ENCODE results near the gene MUC5B. TPM values are rescaled to one million over a fixed set of nuclear protein-coding genes. Genes with fewer than 3 reads are reported as not detected.
"Not testable (repeated sequence)": the region's sequence is repeated elsewhere in the genome, so short reads cannot be mapped to it uniquely, and the experiment has no call there.

MUC5B gene
- total and polyA plus RNA-seq, 2 donors (not counting 1 experiment from before 2014, with no cell fraction given) = not detected

- no peaks in the 10 kb centered on the region for H3K79me2 ChIP-seq (ENCODE audit: control insufficient read depth, insufficient read depth, low read length)
These were observed 13.4 kb upstream of the MUC5B start for GRCh38 chr11:1209371-1210057.

DNA sequence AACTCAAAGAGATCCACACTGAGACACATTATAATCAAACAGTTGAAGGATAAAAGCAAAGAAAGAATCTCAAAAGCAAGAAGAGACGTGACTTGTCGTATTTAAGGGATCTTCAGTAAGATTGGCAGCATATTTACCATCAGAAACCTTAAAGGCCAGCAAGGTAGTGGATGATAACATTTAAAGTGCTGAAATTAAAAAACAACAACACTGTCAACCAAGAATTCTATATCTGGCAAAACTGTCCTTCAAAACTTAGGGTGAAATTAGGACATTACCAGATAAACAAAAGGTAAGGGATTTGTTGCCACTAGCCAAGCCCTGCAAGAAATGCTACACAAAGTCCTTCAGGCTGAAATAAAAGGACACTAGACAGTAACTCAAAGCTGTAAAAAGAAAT is 11.0 kb upstream of the MUC5B start:
- H3K4me2 ChIP-seq (ENCODE audit: extremely low read depth, insufficient read depth, low read length) = no peak overlapping the region
- no peaks in the 10 kb centered on the region for H3K27me3 ChIP-seq (ENCODE audit: control insufficient read depth, insufficient read depth, low read length)
- DNase-seq (ENCODE audit: low read depth in 2 of 2) = no peak
- TF ChIP-seq, protein P1, sequence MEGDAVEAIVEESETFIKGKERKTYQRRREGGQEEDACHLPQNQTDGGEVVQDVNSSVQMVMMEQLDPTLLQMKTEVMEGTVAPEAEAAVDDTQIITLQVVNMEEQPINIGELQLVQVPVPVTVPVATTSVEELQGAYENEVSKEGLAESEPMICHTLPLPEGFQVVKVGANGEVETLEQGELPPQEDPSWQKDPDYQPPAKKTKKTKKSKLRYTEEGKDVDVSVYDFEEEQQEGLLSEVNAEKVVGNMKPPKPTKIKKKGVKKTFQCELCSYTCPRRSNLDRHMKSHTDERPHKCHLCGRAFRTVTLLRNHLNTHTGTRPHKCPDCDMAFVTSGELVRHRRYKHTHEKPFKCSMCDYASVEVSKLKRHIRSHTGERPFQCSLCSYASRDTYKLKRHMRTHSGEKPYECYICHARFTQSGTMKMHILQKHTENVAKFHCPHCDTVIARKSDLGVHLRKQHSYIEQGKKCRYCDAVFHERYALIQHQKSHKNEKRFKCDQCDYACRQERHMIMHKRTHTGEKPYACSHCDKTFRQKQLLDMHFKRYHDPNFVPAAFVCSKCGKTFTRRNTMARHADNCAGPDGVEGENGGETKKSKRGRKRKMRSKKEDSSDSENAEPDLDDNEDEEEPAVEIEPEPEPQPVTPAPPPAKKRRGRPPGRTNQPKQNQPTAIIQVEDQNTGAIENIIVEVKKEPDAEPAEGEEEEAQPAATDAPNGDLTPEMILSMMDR (conservative IDR thresholded peaks at IDR 0.05 in 1 of 2, IDR thresholded peaks at IDR 0.05 in 1 of 2; ENCODE audit: low read depth in 1 of 2, low read length in 2 of 2) = no peak
- TF ChIP-seq EZH2 (IDR thresholded peaks at IDR 0.05; ENCODE audit: low read length, missing control alignments) = no peak
- H2AFZ ChIP-seq (ENCODE audit: low read length) = no peak overlapping the region
- H3K4me1 ChIP-seq (ENCODE audit: control insufficient read depth, extremely low read depth, insufficient read depth, low read length) = no peaks in the 10 kb centered on the region
- no peaks in the 10 kb centered on the region for H3K79me2 ChIP-seq (ENCODE audit: control insufficient read depth, insufficient read depth, low read length)
- H3K27ac ChIP-seq (ENCODE audit: insufficient read depth, low read length) = no peak overlapping the region
- no peaks in the 10 kb centered on the region for H4K20me1 ChIP-seq (ENCODE audit: control insufficient read depth, extremely low read depth, insufficient read depth, low read length)
- H3K9me3 ChIP-seq (ENCODE audit: control insufficient read depth, insufficient read depth, low read depth, low read length) = no peaks in the 10 kb centered on the region
- H3K9ac ChIP-seq (ENCODE audit: insufficient read depth, low read length) = no peak overlapping the region
- no peak overlapping the region for H3K4me3 ChIP-seq (replicated peaks in 1 of 4; ENCODE audit: control extremely low read depth in 1 of 4, insufficient read depth in 1 of 4, low read depth in 3 of 4, low read length in 4 of 4)
- no peaks in the 10 kb centered on the region for H3K36me3 ChIP-seq (ENCODE audit: control insufficient read depth, insufficient read depth, low read length)

More at GRCh38 chr11:1209371-1210057, 13.4 kb upstream of the MUC5B start:
- TF ChIP-seq, protein P1 (conservative IDR thresholded peaks at IDR 0.05 in 1 of 2, IDR thresholded peaks at IDR 0.05 in 1 of 2; ENCODE audit: low read depth in 1 of 2, low read length in 2 of 2) = no peak
- TF ChIP-seq EZH2 (IDR thresholded peaks at IDR 0.05; ENCODE audit: low read length, missing control alignments) = no peak
- Histone ChIP-seq H3K9me3 (ENCODE audit: control insufficient read depth, insufficient read depth, low read depth, low read length) (no peaks in the 10 kb centered on the region), H3K9ac (ENCODE audit: insufficient read depth, low read length) (no peak overlapping the region), H3K4me1 (ENCODE audit: control insufficient read depth, extremely low read depth, insufficient read depth, low read length) (no peaks in the 10 kb centered on the region), H2AFZ (ENCODE audit: low read length) (no peak overlapping the region), H3K27ac (ENCODE audit: insufficient read depth, low read length) (no peak overlapping the region), H3K4me3 (replicated peaks in 1 of 4; ENCODE audit: control extremely low read depth in 1 of 4, insufficient read depth in 1 of 4, low read depth in 3 of 4, low read length in 4 of 4) (no peak overlapping the region), H4K20me1 (ENCODE audit: control insufficient read depth, extremely low read depth, insufficient read depth, low read length) (no peaks in the 10 kb centered on the region), H3K27me3 (ENCODE audit: control insufficient read depth, insufficient read depth, low read length) (no peaks in the 10 kb centered on the region), H3K36me3 (ENCODE audit: control insufficient read depth, insufficient read depth, low read length) (no peaks in the 10 kb centered on the region), H3K4me2 (ENCODE audit: extremely low read depth, insufficient read depth, low read length) (no peak overlapping the region)
- no peak for DNase-seq (ENCODE audit: low read depth in 2 of 2)

DNA sequence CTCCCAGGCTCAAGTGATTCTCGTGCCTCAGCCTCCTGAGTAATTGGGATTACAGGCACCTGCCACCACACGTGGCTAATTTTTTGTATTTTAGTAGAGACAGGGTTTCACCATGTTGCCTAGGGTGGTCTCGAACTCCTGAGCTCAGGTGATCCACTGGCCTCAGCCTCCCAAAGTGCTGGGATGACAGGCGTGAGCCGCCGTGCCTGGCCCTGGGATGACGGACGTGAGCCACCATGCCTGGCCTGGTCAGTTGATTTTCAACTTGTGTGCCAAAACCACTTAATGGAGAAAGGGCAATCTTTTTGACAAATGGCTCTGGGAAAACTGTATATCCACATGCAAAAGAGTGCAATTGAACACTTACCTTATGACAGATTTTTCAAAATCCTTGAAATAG is 7.0 kb upstream of the MUC5B start:
- not testable (repeated sequence) for H3K4me1 ChIP-seq (ENCODE audit: control insufficient read depth, extremely low read depth, insufficient read depth, low read length); H3K4me3 ChIP-seq (replicated peaks in 1 of 4; ENCODE audit: control extremely low read depth in 1 of 4, insufficient read depth in 1 of 4, low read depth in 3 of 4, low read length in 4 of 4); H2AFZ ChIP-seq (ENCODE audit: low read length); H4K20me1 ChIP-seq (ENCODE audit: control insufficient read depth, extremely low read depth, insufficient read depth, low read length); H3K79me2 ChIP-seq (ENCODE audit: control insufficient read depth, insufficient read depth, low read length); H3K9ac ChIP-seq (ENCODE audit: insufficient read depth, low read length); H3K36me3 ChIP-seq (ENCODE audit: control insufficient read depth, insufficient read depth, low read length); H3K27me3 ChIP-seq (ENCODE audit: control insufficient read depth, insufficient read depth, low read length); H3K9me3 ChIP-seq (ENCODE audit: control insufficient read depth, insufficient read depth, low read depth, low read length); DNase-seq (ENCODE audit: low read depth in 2 of 2); H3K4me2 ChIP-seq (ENCODE audit: extremely low read depth, insufficient read depth, low read length); H3K27ac ChIP-seq (ENCODE audit: insufficient read depth, low read length)
